Kidney epithelial cell (primary cell): ENCODE results near the gene NRM. TPM values are rescaled to one million over a fixed set of nuclear protein-coding genes. Genes with fewer than 3 reads are reported as not detected.

Experiments used
- DNase-seq: peaks from one replicate; pipeline ENCODE4 v3.0.0-alpha.2; 2010; ENCODE audit warnings: low read depth
- H3K27me3 ChIP-seq: 2 replicates; pipeline ENCODE4 v1.6.0; 2011; ENCODE audit warnings: low read length; ENCODE audit not compliant: control insufficient read depth, insufficient read depth
- H3K36me3 ChIP-seq: 2 replicates; pipeline ENCODE4 v1.5.1; 2011; ENCODE audit warnings: low read length; ENCODE audit not compliant: control insufficient read depth, insufficient read depth
- H3K4me3 ChIP-seq: 2 replicates; pipeline ENCODE4 v1.5.1; 2011; ENCODE audit warnings: low read depth, mild to moderate bottlenecking, control low read depth, low read length
- total RNA-seq: library from RNA; depleted of rRNA; stranded (reverse); fragments of >200 nt; gene quantifications from 2 replicates; pipeline ENCODE4 v1.2.3, GENCODE V29; 2015
- TF ChIP-seq, protein P1 (sequence below): IDR thresholded peaks from 2 replicates; pipeline ENCODE4 v1.5.1; 2011; ENCODE audit warnings: mild to moderate bottlenecking, moderate library complexity, low read length, control low read depth, inconsistent platforms; ENCODE audit not compliant: insufficient read depth, poor library complexity, severe bottlenecking

The NRM gene
- total RNA-seq, 1 donor from 2014 or later: 10.4 TPM

DNA sequence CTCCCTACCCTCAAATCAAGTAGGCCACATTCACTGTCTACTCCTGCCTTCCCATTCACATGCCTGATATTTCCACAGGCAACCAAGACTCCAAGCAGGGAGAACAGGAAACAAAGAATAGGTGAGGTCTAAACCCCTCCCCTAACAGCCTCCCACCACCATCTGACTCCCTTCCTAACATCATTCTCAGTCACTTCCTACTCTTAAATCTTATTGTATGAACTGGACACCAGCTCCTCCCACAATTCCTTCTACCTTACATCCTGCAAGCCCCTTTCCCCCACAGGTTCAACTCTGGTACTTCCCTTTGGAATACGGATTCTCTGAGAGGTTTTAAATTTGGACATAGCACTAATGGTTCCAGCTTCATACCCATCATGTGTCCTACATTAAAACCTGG, 44.8 kb downstream of the NRM start:
- H3K4me3 ChIP-seq: no peak overlapping the region
- DNase-seq: no peak
- H3K36me3 ChIP-seq: no peaks in the 10 kb centered on the region
- TF ChIP-seq, protein P1, sequence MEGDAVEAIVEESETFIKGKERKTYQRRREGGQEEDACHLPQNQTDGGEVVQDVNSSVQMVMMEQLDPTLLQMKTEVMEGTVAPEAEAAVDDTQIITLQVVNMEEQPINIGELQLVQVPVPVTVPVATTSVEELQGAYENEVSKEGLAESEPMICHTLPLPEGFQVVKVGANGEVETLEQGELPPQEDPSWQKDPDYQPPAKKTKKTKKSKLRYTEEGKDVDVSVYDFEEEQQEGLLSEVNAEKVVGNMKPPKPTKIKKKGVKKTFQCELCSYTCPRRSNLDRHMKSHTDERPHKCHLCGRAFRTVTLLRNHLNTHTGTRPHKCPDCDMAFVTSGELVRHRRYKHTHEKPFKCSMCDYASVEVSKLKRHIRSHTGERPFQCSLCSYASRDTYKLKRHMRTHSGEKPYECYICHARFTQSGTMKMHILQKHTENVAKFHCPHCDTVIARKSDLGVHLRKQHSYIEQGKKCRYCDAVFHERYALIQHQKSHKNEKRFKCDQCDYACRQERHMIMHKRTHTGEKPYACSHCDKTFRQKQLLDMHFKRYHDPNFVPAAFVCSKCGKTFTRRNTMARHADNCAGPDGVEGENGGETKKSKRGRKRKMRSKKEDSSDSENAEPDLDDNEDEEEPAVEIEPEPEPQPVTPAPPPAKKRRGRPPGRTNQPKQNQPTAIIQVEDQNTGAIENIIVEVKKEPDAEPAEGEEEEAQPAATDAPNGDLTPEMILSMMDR: no peak
- no peaks in the 10 kb centered on the region for H3K27me3 ChIP-seq

DNA sequence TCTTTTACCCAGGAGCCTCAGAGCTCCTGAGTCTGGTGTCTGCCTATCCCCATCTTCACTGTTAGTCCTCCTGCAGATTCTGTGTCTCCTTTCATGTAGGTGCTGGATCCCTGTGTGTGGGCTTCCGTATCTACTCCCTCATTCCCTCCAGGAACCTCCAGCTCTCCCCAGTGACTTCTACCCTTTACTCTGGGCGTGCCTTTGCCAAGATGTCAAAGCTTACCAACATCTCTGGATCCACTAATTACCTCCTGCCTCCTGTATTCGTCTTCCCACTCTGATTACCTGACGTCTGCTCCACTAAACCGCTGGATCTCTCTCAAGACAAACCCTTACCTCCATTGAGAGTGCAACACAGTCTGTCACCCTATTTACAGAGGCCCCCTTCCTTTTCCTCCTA, 46.0 kb downstream of the NRM start:
- DNase-seq: no peak
- H3K27me3 ChIP-seq: no peaks in the 10 kb centered on the region
- TF ChIP-seq, protein P1: no peak
- H3K36me3 ChIP-seq: no peaks in the 10 kb centered on the region
- no peak overlapping the region for H3K4me3 ChIP-seq

DNA sequence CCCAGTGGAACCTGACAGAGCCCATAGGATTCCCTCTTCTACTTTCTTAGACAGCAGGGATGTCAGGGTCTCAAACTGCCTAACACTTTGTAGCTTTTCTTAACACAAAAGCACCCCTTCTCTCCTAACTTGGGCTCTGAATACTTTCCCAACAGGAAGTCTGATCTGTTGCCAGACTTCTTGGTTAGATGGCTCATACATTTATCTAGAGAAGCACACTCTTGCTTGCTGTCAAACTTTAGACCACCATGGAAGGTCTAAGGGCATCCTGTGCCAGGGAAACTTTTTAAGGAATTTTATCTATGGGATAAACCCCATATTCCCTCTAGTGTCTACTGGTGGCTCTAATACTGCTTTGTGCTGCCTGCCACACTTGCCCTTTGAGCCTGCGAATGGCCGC, 47.1 kb downstream of the NRM start:
- H3K4me3 ChIP-seq: no peak overlapping the region
- TF ChIP-seq, protein P1: no peak
- H3K27me3 ChIP-seq: no peaks in the 10 kb centered on the region
- no peaks in the 10 kb centered on the region for H3K36me3 ChIP-seq
- DNase-seq: no peak

DNA sequence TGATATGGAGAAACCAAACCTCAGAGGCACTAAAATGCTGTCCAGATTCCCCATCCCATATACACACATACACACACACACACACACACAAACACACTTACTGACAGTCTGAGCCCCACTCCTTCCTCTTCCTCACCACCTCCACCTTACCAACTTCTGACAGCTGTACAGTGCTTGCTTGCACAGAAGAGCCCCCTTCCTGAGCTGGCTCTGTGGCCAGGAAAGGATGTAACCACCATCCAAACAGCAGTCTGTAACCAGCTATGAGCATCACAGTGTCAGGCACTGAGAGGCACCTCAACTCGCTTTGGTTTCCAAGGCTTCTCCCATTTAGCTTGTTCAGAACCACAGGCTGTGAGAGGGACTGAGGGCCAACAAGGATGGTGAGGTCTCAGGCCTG, 49.7 kb downstream of the NRM start:
- TF ChIP-seq, protein P1: no peak
- Histone ChIP-seq H3K36me3 (no peaks in the 10 kb centered on the region), H3K27me3 (no peaks in the 10 kb centered on the region), H3K4me3 (no peak overlapping the region)
- no peak for DNase-seq

DNA sequence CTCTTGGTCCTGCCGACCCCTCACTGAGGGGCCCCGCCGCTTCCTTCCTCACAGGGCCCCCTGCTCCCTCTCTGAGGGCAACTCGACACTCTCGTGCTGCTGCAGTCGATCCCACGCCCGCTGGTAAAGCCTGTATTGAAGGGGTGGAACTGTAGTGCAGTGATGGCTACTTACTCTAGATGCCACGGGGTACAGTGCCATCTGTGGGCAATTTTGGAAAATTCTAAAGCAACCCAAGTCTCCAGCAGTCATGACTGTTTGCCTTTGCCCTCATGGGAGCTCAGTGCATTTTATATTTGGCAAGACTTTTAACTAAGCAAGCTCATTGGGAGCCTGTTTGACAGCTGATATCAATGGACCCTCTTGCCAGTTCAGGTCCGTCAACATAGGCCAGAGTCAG, 50.3 kb downstream of the NRM start:
- Histone ChIP-seq H3K27me3 (no peaks in the 10 kb centered on the region), H3K4me3 (no peak overlapping the region), H3K36me3 (no peaks in the 10 kb centered on the region)
- DNase-seq: no peak
- TF ChIP-seq, protein P1: no peak

Other genes with a start within 250 kb of the NRM start
- 109 and 115 TPM in 2 replicates for gene HLA-E, start 201.5 kb downstream of the NRM start, total RNA-seq
- gene GNL1, start 134.5 kb downstream of the NRM start, total RNA-seq: 31.1 and 36.7 TPM in 2 replicates
- gene PRR3, start 133.7 kb downstream of the NRM start, total RNA-seq: 8.6 and 10.1 TPM in 2 replicates
- gene ABCF1, start 119.5 kb downstream of the NRM start, total RNA-seq: 46.3 and 57.7 TPM in 2 replicates
- gene PPP1R10, start 73.7 kb downstream of the NRM start, total RNA-seq: 38.6 and 40.2 TPM in 2 replicates
- gene MRPS18B, start 73.1 kb downstream of the NRM start, total RNA-seq: 56.4 and 78.9 TPM in 2 replicates
- gene ATAT1, start 64.1 kb downstream of the NRM start, total RNA-seq: 6.6 and 8.5 TPM in 2 replicates
- 7.6 and 12.7 TPM in 2 replicates for gene C6orf136, start 43.9 kb downstream of the NRM start, total RNA-seq
- gene DHX16, start 18.0 kb downstream of the NRM start, total RNA-seq: 34.7 and 39.2 TPM in 2 replicates
- 125 and 129 TPM in 2 replicates for gene PPP1R18, start 4.3 kb downstream of the NRM start, total RNA-seq
- 11.4 and 14.7 TPM in 2 replicates for gene MDC1, start 26.3 kb upstream of the NRM start, total RNA-seq
- gene TUBB, start 29.4 kb upstream of the NRM start, total RNA-seq: 808 and 855 TPM in 2 replicates
- 136 and 142 TPM in 2 replicates for gene FLOT1, start 51.7 kb upstream of the NRM start, total RNA-seq
- gene IER3, start 53.6 kb upstream of the NRM start, total RNA-seq: 188 and 229 TPM in 2 replicates
- 171 and 173 TPM in 2 replicates for gene DDR1, start 193.5 kb upstream of the NRM start, total RNA-seq
- 23.0 and 27.7 TPM in 2 replicates for gene GTF2H4, start 217.2 kb upstream of the NRM start, total RNA-seq
- 34.7 and 37.7 TPM in 2 replicates for gene VARS2, start 223.3 kb upstream of the NRM start, total RNA-seq
- 1.0 TPM in 1 of 2 replicates, not detected in the other for gene SFTA2, start 241.2 kb upstream of the NRM start, total RNA-seq
- not detected in 2 replicates for gene MUCL3, start 250.0 kb upstream of the NRM start, total RNA-seq